GM23248 (cell line): ENCODE results near the gene LRRC8E. TPM values are rescaled to one million over a fixed set of nuclear protein-coding genes. Genes with fewer than 3 reads are reported as not detected.

Source experiments
- DNase-seq: peaks from one replicate; pipeline ENCODE4 v3.0.0-alpha.2; 2015
- H2AFZ ChIP-seq: fragments of 200-600 bp; sonication (generic); 2 replicates; pipeline ENCODE4 v1.6.1; 2016; ENCODE audit warnings: antibody characterized with exemption
- H3F3A ChIP-seq: fragments of 200-600 bp; sonication (generic); 2 replicates; pipeline ENCODE4 v1.6.1; 2016; ENCODE audit warnings: mild to moderate bottlenecking, antibody characterized with exemption, mixed run types; ENCODE audit not compliant: insufficient read depth
- H3K27ac ChIP-seq: fragments of 200-600 bp; sonication (generic); 2 replicates; pipeline ENCODE4 v1.5.1; 2016; ENCODE audit warnings: mild to moderate bottlenecking
- H3K27me3 ChIP-seq: fragments of 200-600 bp; sonication (generic); replicated peaks from 2 replicates; pipeline ENCODE4 v1.6.1; 2016; ENCODE audit warnings: mild to moderate bottlenecking; ENCODE audit not compliant: insufficient read depth
- H3K36me3 ChIP-seq: fragments of 200-600 bp; sonication (generic); 2 replicates; pipeline ENCODE4 v1.6.1; 2016; ENCODE audit warnings: low read depth, mild to moderate bottlenecking
- H3K4me1 ChIP-seq: fragments of 200-600 bp; sonication (generic); 2 replicates; pipeline ENCODE4 v1.6.1; 2016; ENCODE audit warnings: mild to moderate bottlenecking; ENCODE audit not compliant: insufficient read depth
- H3K4me2 ChIP-seq: fragments of 200-600 bp; sonication (generic); one replicate; pipeline ENCODE4 v1.6.1; 2016; ENCODE audit warnings: mild to moderate bottlenecking; ENCODE audit not compliant: unreplicated experiment
- H3K4me3 ChIP-seq: fragments of 200-600 bp; sonication (generic); 2 replicates; pipeline ENCODE4 v1.5.1; 2016; ENCODE audit warnings: mild to moderate bottlenecking
- H3K79me2 ChIP-seq: fragments of 200-600 bp; sonication (generic); 2 replicates; pipeline ENCODE4 v1.6.1; 2016; ENCODE audit warnings: mild to moderate bottlenecking; ENCODE audit not compliant: insufficient read depth
- H3K9ac ChIP-seq: fragments of 200-600 bp; sonication (generic); 2 replicates; pipeline ENCODE4 v1.6.1; 2016; ENCODE audit warnings: mild to moderate bottlenecking
- H3K9me2 ChIP-seq: fragments of 200-600 bp; sonication (generic); 2 replicates; pipeline ENCODE4 v1.6.1; 2016; ENCODE audit warnings: mixed run types, mild to moderate bottlenecking, moderate library complexity; ENCODE audit not compliant: insufficient read depth
- H3K9me3 ChIP-seq: fragments of 200-600 bp; sonication (generic); one replicate; pipeline ENCODE4 v1.6.1; 2017; ENCODE audit warnings: low read depth
- H4K20me1 ChIP-seq: fragments of 200-600 bp; sonication (generic); 2 replicates; pipeline ENCODE4 v1.6.0; 2016; ENCODE audit not compliant: insufficient read depth
- EZH2 ChIP-seq: fragments of 200-600 bp; sonication (generic); IDR thresholded peaks from 2 replicates; pipeline ENCODE4 v1.6.1; 2018; ENCODE audit warnings: antibody characterized with exemption, mild to moderate bottlenecking; ENCODE audit not compliant: insufficient read depth, poor library complexity, severe bottlenecking
- EZH2phosphoT487 ChIP-seq: fragments of 200-600 bp; sonication (generic); IDR thresholded peaks from 2 replicates; pipeline ENCODE4 v1.6.1; 2018; ENCODE audit warnings: antibody characterized with exemption, moderate library complexity, mild to moderate bottlenecking, low read depth; ENCODE audit not compliant: insufficient read depth
- WGBS, 2 experiments: methylation state at CpG; one replicate each; pipeline ENCODE4 v1.1.6; 2015 to 2017; ENCODE audit warnings: low lambda C conversion rate in 2 of 2, low coverage in 1 of 2; ENCODE audit errors: missing lambda C conversion rate in 2 of 2; 5-methylcytosine and 5-hydroxymethylcytosine counted together
- in situ Hi-C: fragments of 300-500 bp; cut with MboI; formaldehyde crosslinking; loops from 2 replicates; pipeline ENCODE4 v1.15.0; 2020
- polyA plus RNA-seq: library from polyadenylated mRNA; unstranded; fragments of >200 nt; fragmentation: Nextera tagmentation; extraction: Ambion mirVana; gene quantifications from 2 replicates; pipeline ENCODE4 v1.2.1, GENCODE V29; 2016
- total RNA-seq: library from RNA; depleted of rRNA; stranded (reverse); fragments of >200 nt; shearing (Covaris generic); gene quantifications from 2 replicates; pipeline ENCODE4 v1.2.3, GENCODE V29; 2014

LRRC8E gene
- total and polyA plus RNA-seq, 2 experiments from 2014 or later = 3.6 to 3.7 TPM

DNA sequence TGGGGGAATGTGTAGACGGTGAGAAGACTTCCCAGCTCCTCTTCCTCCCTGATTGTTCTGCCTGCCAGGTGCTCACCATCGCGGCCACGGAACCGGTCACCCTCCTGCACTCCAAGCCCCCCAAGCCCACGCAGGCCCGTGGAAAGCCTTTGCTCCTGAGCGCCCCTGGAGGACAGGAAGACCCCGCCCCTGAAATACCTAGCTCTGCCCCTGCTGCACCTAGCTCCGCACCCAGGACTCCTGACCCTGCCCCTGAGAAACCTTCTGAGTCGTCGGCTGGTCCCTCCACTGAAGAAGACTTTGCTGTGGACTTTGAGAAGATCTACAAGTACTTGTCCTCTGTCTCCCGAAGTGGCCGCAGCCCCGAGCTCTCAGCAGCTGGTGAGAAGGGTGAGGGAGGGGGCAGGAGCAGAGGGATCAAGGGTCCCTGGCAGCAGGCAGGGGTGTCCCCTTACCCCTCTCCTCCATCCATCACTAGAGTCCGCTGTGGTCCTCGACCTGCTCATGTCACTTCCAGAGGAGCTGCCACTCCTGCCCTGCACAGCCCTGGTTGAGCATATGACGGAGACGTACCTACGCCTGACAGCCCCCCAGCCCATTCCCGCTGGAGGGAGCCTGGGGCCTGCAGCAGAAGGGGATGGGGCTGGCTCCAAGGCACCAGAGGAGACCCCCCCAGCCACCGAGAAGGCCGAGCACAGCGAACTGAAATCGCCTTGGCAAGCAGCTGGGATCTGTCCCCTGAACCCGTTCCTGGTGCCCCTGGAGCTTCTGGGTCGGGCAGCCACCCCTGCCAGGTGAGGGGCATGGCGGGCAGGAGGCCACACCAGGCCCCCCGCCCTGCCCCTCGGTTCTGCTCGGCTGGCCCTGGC, 33.9 kb downstream of the LRRC8E start:
- WGBS, 2 experiments = 89 to 90% methylated on average over 28 to 31 of the region's 31 CpGs
- TF ChIP-seq EZH2phosphoT487 (no peak), EZH2 (no peak)
- peaks cover 16% of the 10 kb centered on the region for H3K79me2 ChIP-seq
- no peaks in the 10 kb centered on the region for H3K9me2 ChIP-seq
- H3K4me3 ChIP-seq = peak overlapping the region; percentile 80
- H3K4me1 ChIP-seq = 0 out of 2 replicates have a peak, but pooled peaks cover 12% of the 10 kb centered on the region
- H3K36me3 ChIP-seq = no peaks in the 10 kb centered on the region
- in situ Hi-C loops = no loop called here
- no peaks in the 10 kb centered on the region for H4K20me1 ChIP-seq
- H3K4me2 ChIP-seq = peak overlapping the region; percentile 95
- no peaks in the 10 kb centered on the region for H3K27me3 ChIP-seq
- DNase-seq = no peak
- H3K27ac ChIP-seq = peak overlapping the region; percentile 84; the same call in 1 of the 2 replicates
- H3K9me3 ChIP-seq = no peaks in the 10 kb centered on the region
- no peak overlapping the region for H2AFZ ChIP-seq
- peak overlapping the region; percentile 87 for H3K9ac ChIP-seq
- no peaks in the 10 kb centered on the region for H3F3A ChIP-seq

DNA sequence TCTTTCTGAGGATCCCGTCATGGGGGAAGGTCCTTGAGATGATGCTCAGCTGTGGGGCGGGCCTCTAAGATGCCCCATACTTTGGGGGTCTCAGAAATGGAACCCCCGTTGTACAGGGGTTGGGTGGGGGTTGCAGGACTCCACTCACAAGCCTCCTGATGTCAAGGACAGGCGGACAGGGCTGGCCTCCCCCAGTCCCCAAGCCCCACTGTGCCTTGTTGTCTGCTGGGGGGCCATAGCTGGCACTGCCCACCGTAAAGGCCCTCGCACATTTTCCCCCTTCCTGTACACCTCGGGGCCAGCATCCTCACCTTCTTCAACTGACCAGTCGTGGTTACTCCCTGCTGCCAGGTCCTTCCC, 34.5 kb downstream of the LRRC8E start:
- Histone ChIP-seq H4K20me1 (no peaks in the 10 kb centered on the region), H3K9ac (no peak overlapping the region), H3K27me3 (no peaks in the 10 kb centered on the region), H3F3A (no peaks in the 10 kb centered on the region), H3K9me2 (no peaks in the 10 kb centered on the region), H2AFZ (no peak overlapping the region), H3K4me1 (peaks cover 13% of the 10 kb centered on the region; the same call in 1 of the 2 replicates), H3K36me3 (no peaks in the 10 kb centered on the region), H3K4me2 (no peak overlapping the region), H3K79me2 (peaks cover 16% of the 10 kb centered on the region), H3K9me3 (no peaks in the 10 kb centered on the region), H3K27ac (no peak overlapping the region), H3K4me3 (no peak overlapping the region)
- no peak for TF ChIP-seq EZH2
- TF ChIP-seq EZH2phosphoT487 = no peak
- WGBS, 2 experiments = 88 to 91% methylated on average over 7 to 8 of the region's 8 CpGs
- in situ Hi-C loops = no loop called here
- no peak for DNase-seq

DNA sequence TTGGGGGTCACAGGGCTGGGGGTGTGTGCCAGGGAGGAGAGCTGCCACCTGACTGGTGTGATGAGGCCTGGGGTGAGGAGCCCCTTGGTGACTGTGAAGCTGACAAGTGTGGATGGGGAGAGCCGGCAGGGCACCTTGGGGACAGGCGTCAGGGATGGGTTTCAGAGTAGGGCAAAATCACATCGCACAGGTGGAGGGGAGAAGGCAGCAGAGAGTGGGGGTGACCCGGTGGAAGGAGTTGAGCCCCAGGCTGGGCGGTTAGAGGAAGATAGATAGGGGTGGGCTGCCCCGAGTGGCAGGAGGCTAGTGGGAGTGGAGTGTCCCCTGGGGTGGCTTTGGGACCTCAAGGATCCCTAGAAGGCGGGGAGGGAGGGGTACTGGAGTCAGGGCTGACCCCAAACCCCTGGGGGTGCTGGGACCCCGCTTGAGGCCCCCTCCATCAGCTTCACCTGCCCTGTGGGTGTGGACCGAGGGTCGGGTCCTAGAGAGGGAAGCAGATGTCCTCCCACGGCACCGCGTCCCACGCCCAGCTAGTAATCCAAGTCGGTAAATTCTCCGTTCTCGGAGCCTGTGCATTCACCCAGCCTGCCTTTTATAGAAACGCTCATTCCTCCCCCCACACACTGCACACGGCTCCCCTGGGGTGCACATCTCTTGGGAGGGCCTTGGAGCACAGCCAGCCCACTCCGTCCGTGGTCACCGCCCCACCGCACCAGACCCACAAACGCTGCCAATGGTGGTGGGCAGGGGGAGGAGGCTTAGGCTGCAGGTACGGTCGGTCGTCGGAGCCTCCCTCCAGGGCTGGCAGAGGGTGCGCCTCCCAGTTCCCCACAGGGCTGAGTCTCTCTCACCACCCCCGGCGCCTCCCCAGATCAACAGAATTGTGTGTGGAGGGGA, 35.2 kb downstream of the LRRC8E start:
- Histone ChIP-seq H3K27ac (no peak overlapping the region), H3K36me3 (no peaks in the 10 kb centered on the region), H3K79me2 (peaks cover 16% of the 10 kb centered on the region), H3K4me3 (no peak overlapping the region), H3K9ac (no peak overlapping the region), H3K27me3 (no peaks in the 10 kb centered on the region), H2AFZ (no peak overlapping the region), H3K4me2 (no peak overlapping the region), H3K4me1 (peaks cover 21% of the 10 kb centered on the region), H3F3A (0 out of 2 replicates have a peak, but pooled peaks cover 7% of the 10 kb centered on the region), H3K9me3 (no peaks in the 10 kb centered on the region), H4K20me1 (no peaks in the 10 kb centered on the region), H3K9me2 (no peaks in the 10 kb centered on the region)
- no peak for DNase-seq
- no peak for TF ChIP-seq EZH2
- TF ChIP-seq EZH2phosphoT487 = no peak
- in situ Hi-C loops = no loop called here
- 66 to 78% methylated on average over 30 to 31 of the region's 31 CpGs for WGBS, 2 experiments

DNA sequence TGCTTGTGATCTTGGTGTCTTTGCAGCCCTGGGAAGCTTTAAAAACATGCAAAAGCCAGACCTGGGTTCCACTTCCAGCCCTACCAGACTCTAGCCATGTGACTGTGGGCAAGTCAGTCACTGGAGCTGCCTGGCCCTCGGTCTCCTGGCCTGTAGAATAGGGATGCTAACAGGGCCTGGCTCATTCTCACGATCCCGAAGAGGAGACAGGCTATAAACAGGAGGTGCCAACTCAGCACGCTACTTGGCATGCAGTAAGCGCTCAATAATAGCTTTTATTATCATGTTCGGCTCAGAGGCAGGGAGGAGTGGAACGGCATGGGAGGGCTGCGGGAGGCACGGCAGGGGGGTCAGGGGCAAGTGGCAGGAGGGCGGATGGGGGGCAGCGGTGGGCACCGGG, 35.9 kb downstream of the LRRC8E start:
- Histone ChIP-seq H3K27ac (no peak overlapping the region), H2AFZ (no peak overlapping the region), H3K27me3 (no peaks in the 10 kb centered on the region), H3K79me2 (peaks cover 16% of the 10 kb centered on the region), H3K36me3 (no peaks in the 10 kb centered on the region), H4K20me1 (no peaks in the 10 kb centered on the region), H3F3A (peaks cover 12% of the 10 kb centered on the region; the same call in 1 of the 2 replicates), H3K4me2 (no peak overlapping the region), H3K9me2 (no peaks in the 10 kb centered on the region), H3K4me3 (no peak overlapping the region), H3K9ac (no peak overlapping the region), H3K9me3 (no peaks in the 10 kb centered on the region), H3K4me1 (peaks cover 26% of the 10 kb centered on the region)
- no peak for TF ChIP-seq EZH2
- no peak for TF ChIP-seq EZH2phosphoT487
- WGBS, 2 experiments = 31 to 47% methylated on average over 9 to 12 of the region's 12 CpGs
- in situ Hi-C loops = no loop called here
- no peak for DNase-seq
